WTC11 (cell line): ENCODE measurements around the gene ENOX2. TPM values are rescaled to one million over a fixed set of nuclear protein-coding genes. Genes with fewer than 3 reads are reported as not detected.
A peak's percentile ranks its signal among the peaks of the same experiment; 100 is the strongest.

Experiments
- ATAC-seq: fragments of 200-7000 bp; cut with Tn5 transposase; 2 replicates; pipeline ENCODE4 v1.10.0; 2021; ENCODE audit warnings: mild to moderate bottlenecking, moderate library complexity
- Bru-seq: library from RNA; stranded (reverse); fragments of 400-500 nt; gene quantifications from one replicate; lab custom pipeline; 2021; lab: Mats Ljungman, UMichigan
- CTCF ChIA-PET: fragments of 300-600 bp; sonication (Branson Sonifier 250); formaldehyde crosslinking; loops from one replicate; lab custom pipeline; 2021; ENCODE audit warnings: antibody characterized with exemption; lab: Charles Lee
- POLR2A ChIA-PET: fragments of 350-600 bp; sonication (Branson Sonifier 250); formaldehyde crosslinking; loops from one replicate; lab custom pipeline; 2021; ENCODE audit warnings: antibody characterized with exemption; lab: Charles Lee
- DNase-seq: peaks from one replicate; pipeline ENCODE4 v3.0.0; 2021; ENCODE audit warnings: low spot score
- H3K27ac Mint-ChIP-seq: 2 replicates; pipeline ENCODE4 v1.8.0; 2021; ENCODE audit warnings: mixed read lengths
- H3K27me3 Mint-ChIP-seq: 2 replicates; pipeline ENCODE4 v1.8.0; 2021; ENCODE audit warnings: low read depth, mild to moderate bottlenecking, moderate library complexity, mixed read lengths
- H3K36me3 Mint-ChIP-seq: 2 replicates; pipeline ENCODE4 v1.8.0; 2021; ENCODE audit warnings: mixed read lengths
- H3K4me1 Mint-ChIP-seq: 2 replicates; pipeline ENCODE4 v1.8.0; 2022; ENCODE audit warnings: mixed read lengths
- H3K4me3 Mint-ChIP-seq: 2 replicates; pipeline ENCODE4 v1.8.0; 2021; ENCODE audit warnings: mild to moderate bottlenecking, moderate library complexity, mixed read lengths
- H3K9me3 Mint-ChIP-seq: 2 replicates; pipeline ENCODE4 v1.8.0; 2021; ENCODE audit warnings: mixed read lengths
- CBFB ChIP-seq: sonication (generic); formaldehyde crosslinking; IDR thresholded peaks from 2 replicates; pipeline ENCODE4 v1.8.1; 2022; ENCODE audit warnings: mild to moderate bottlenecking, low read depth, missing genetic modification reagents
- CTCF ChIP-seq: fragments of 200-600 bp; IDR thresholded peaks from 2 replicates; pipeline ENCODE4 v1.8.0; 2022; ENCODE audit warnings: antibody characterized with exemption
- FOXK1 ChIP-seq: sonication (generic); formaldehyde crosslinking; IDR thresholded peaks from 2 replicates; pipeline ENCODE4 v1.8.0; 2022; ENCODE audit warnings: mild to moderate bottlenecking, moderate library complexity, missing genetic modification reagents
- GABPB1 ChIP-seq: sonication (generic); formaldehyde crosslinking; IDR thresholded peaks from 2 replicates; pipeline ENCODE4 v1.8.1; 2023; ENCODE audit warnings: mild to moderate bottlenecking, missing genetic modification reagents
- HMGA2 ChIP-seq: fragments of 250-450 bp; sonication (Bioruptor Pico); IDR thresholded peaks from 2 replicates; pipeline ENCODE4 v1.4.0; 2021; ENCODE audit warnings: mild to moderate bottlenecking, moderate library complexity
- JUN ChIP-seq: sonication (generic); formaldehyde crosslinking; IDR thresholded peaks from 2 replicates; pipeline ENCODE4 v1.8.0; 2023; ENCODE audit warnings: mild to moderate bottlenecking, missing genetic modification reagents
- MYBL2 ChIP-seq: sonication (generic); formaldehyde crosslinking; IDR thresholded peaks from 2 replicates; pipeline ENCODE4 v1.8.1; 2023; ENCODE audit warnings: mild to moderate bottlenecking, moderate library complexity, missing genetic modification reagents
- NFYB ChIP-seq: sonication (generic); formaldehyde crosslinking; conservative IDR thresholded peaks from 2 replicates; pipeline ENCODE4 v1.8.0; 2022; ENCODE audit warnings: low read depth, missing genetic modification reagents
- NR2C2 ChIP-seq: sonication (generic); formaldehyde crosslinking; IDR thresholded peaks from 2 replicates; pipeline ENCODE4 v1.8.0; 2022; ENCODE audit warnings: mild to moderate bottlenecking, missing genetic modification reagents
- OVOL2 ChIP-seq: fragments of 250-450 bp; sonication (Bioruptor Pico); IDR thresholded peaks from 2 replicates; pipeline ENCODE4 v1.9.0; 2021; ENCODE audit warnings: mild to moderate bottlenecking, borderline replicate concordance
- RELA ChIP-seq: sonication (generic); formaldehyde crosslinking; IDR thresholded peaks from 2 replicates; pipeline ENCODE4 v1.8.1; 2022; ENCODE audit warnings: missing genetic modification reagents, mild to moderate bottlenecking, borderline replicate concordance
- RORB ChIP-seq: fragments of 250-450 bp; sonication (Bioruptor Pico); IDR thresholded peaks from 2 replicates; pipeline ENCODE4 v1.9.0; 2021; ENCODE audit warnings: mild to moderate bottlenecking
- SMAD3 ChIP-seq: sonication (generic); formaldehyde crosslinking; IDR thresholded peaks from 2 replicates; pipeline ENCODE4 v1.8.0; 2022; ENCODE audit warnings: missing genetic modification reagents, mild to moderate bottlenecking, borderline replicate concordance
- SP1 ChIP-seq: sonication (generic); formaldehyde crosslinking; conservative IDR thresholded peaks from 2 replicates; pipeline ENCODE4 v1.8.1; 2022; ENCODE audit warnings: missing genetic modification reagents
- ZNF425 ChIP-seq: fragments of 250-450 bp; sonication (Bioruptor Pico); conservative IDR thresholded peaks from 2 replicates; pipeline ENCODE4 v1.9.0; 2021; ENCODE audit warnings: mild to moderate bottlenecking
- long read RNA-seq, 3 experiments: library from RNA in 1 of 3; library from capped mRNA in 1 of 3; library from polyadenylated mRNA in 1 of 3; unstranded in 2 of 3; stranded (forward) in 1 of 3; transcript quantifications; one replicate each; pipeline ENCODE4 v2.0.0, GENCODE V29; 2021
- total RNA-seq: library from RNA; stranded (reverse); gene quantifications from 3 replicates; pipeline ENCODE4 v1.2.3, GENCODE V29; 2021
- TF ChIP-seq, protein P1 (sequence below): sonication (generic); formaldehyde crosslinking; IDR thresholded peaks from 2 replicates; pipeline ENCODE4 v1.8.1; 2022; ENCODE audit warnings: mild to moderate bottlenecking, missing genetic modification reagents, moderate library complexity, borderline replicate concordance
- TF ChIP-seq, protein P2 (sequence below): fragments of 250-450 bp; sonication (Bioruptor Pico); IDR thresholded peaks from 2 replicates; pipeline ENCODE4 v2.1.2; 2022; ENCODE audit warnings: mild to moderate bottlenecking, moderate library complexity
- TF ChIP-seq, protein P3 (sequence below): sonication (generic); formaldehyde crosslinking; IDR thresholded peaks from 2 replicates; pipeline ENCODE4 v1.8.1; 2022; ENCODE audit warnings: missing genetic modification reagents, borderline replicate concordance
- TF ChIP-seq, protein P4 (sequence below): sonication (generic); formaldehyde crosslinking; IDR thresholded peaks from 2 replicates; pipeline ENCODE4 v1.8.0; 2023; ENCODE audit warnings: missing genetic modification reagents, mild to moderate bottlenecking, borderline replicate concordance

Gene ENOX2, protein sequence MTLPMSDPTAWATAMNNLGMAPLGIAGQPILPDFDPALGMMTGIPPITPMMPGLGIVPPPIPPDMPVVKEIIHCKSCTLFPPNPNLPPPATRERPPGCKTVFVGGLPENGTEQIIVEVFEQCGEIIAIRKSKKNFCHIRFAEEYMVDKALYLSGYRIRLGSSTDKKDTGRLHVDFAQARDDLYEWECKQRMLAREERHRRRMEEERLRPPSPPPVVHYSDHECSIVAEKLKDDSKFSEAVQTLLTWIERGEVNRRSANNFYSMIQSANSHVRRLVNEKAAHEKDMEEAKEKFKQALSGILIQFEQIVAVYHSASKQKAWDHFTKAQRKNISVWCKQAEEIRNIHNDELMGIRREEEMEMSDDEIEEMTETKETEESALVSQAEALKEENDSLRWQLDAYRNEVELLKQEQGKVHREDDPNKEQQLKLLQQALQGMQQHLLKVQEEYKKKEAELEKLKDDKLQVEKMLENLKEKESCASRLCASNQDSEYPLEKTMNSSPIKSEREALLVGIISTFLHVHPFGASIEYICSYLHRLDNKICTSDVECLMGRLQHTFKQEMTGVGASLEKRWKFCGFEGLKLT
- total RNA-seq (9.5 to 13.8 TPM (median 11.7 TPM) in 3 replicates), Bru-seq, nascent RNA (percentile 51 among the genes with signal in this experiment)
- long read RNA-seq, experiment 1, full-length matches to known transcripts = 31 of 59 reads
- long read RNA-seq, experiment 1, partial matches to known transcripts = 4 of 59 reads
- long read RNA-seq, experiment 1, other reads (novel, unspliced or antisense) = 24 of 59 reads
- long read RNA-seq, experiment 2, full-length matches to known transcripts = 3 of 9 reads
- long read RNA-seq, experiment 2, partial matches to known transcripts = 2 of 9 reads
- long read RNA-seq, experiment 2, other reads (novel, unspliced or antisense) = 4 of 9 reads
- long read RNA-seq, experiment 3, full-length matches to known transcripts = 3 of 6 reads
- long read RNA-seq, experiment 3, partial matches to known transcripts = 0 of 6 reads
- long read RNA-seq, experiment 3, other reads (novel, unspliced or antisense) = 3 of 6 reads

DNA sequence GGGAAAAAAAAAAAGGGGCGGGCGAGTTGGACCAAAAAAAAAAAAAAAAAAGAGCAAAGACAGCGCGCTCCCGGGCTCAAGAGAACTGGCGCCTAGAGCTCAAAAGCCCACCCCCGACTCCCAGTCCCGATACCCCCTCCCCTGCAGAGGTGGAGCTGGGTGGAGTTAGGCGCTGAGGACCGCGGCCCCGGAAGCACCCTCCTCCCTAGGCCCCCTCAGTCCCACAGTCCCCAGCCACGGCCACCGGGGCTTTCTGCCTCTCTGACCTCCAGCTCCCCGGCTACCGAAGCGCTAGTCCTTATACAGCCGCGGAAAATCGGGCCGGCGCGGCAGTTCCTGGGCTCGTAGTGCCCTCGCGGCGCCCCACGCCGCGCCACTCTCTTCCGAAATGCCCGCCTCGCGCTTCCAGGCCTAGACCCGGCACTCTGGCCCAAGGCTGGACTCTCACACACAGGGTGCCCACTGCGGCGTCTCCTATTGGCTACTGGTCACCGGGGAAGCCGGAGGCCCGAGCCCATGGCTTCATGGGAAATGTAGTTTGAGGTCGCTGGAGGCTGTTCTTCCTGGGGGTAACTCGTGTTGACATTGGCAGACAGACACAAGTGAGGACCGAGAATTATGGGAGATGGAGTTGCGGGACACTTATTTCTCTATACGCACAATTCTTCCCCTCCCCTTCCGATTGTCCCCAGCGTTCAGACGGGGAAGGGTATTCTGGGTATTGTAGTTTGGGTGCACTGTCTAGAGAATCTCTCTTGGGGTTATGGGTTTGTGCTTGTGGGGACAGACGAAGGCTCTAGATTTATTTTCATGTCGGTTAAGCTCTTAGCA is at the start of gene ENOX2:
Gene ENOX2, minus strand, starts transcription at position 427 of the 831 bp plus-strand sequence. CDS start 199,993 bp downstream, outside the sequence.
- ATAC-seq (peak; percentile 97), DNase-seq (peak; percentile 87)
- Mint-ChIP-seq H3K9me3 (no peaks in the 10 kb centered on the region), H3K4me1 (peaks cover 5% of the 10 kb centered on the region; the same call in 1 of the 2 replicates), H3K36me3 (no peaks in the 10 kb centered on the region), H3K27me3 (peaks cover 4% of the 10 kb centered on the region), H3K27ac (peak within 1 kb of the TSS; percentile 89), H3K4me3 (no peak within 1 kb of the TSS)
- ChIA-PET CTCF (interaction anchor here (0.7 to 1.8 kb wide), 3 partner anchors 14 to 347 kb away, joined by 3 to 11 read pairs (median 9); no protein-coding TSS in a partner anchor), POLR2A (interaction anchor here (0.6 kb wide), 2 partner anchors 294 to 591 kb away, joined by 4 read pairs; no protein-coding TSS in a partner anchor)
- TF ChIP-seq, protein P1, sequence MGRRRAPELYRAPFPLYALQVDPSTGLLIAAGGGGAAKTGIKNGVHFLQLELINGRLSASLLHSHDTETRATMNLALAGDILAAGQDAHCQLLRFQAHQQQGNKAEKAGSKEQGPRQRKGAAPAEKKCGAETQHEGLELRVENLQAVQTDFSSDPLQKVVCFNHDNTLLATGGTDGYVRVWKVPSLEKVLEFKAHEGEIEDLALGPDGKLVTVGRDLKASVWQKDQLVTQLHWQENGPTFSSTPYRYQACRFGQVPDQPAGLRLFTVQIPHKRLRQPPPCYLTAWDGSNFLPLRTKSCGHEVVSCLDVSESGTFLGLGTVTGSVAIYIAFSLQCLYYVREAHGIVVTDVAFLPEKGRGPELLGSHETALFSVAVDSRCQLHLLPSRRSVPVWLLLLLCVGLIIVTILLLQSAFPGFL = no peak
- TF ChIP-seq NR2C2 (CRISPR knock-in tag) (no peak), CBFB (CRISPR knock-in tag) (no peak), SMAD3 (no peak), GABPB1 (CRISPR knock-in tag) (peak; percentile 33), ZNF425 (CRISPR knock-in tag) (no peak), OVOL2 (CRISPR knock-in tag) (no peak), CTCF (no peak), SP1 (0 out of 2 replicates have a peak, but pooled peaks have one; percentile 14), MYBL2 (CRISPR knock-in tag) (no peak), HMGA2 (CRISPR knock-in tag) (no peak), JUN (CRISPR knock-in tag) (no peak), FOXK1 (CRISPR knock-in tag) (0 out of 2 replicates have a peak, but pooled peaks have one; percentile 41), RORB (CRISPR knock-in tag) (no peak), NFYB (peak; percentile 45), RELA (CRISPR knock-in tag) (no peak)
- TF ChIP-seq, protein P2, sequence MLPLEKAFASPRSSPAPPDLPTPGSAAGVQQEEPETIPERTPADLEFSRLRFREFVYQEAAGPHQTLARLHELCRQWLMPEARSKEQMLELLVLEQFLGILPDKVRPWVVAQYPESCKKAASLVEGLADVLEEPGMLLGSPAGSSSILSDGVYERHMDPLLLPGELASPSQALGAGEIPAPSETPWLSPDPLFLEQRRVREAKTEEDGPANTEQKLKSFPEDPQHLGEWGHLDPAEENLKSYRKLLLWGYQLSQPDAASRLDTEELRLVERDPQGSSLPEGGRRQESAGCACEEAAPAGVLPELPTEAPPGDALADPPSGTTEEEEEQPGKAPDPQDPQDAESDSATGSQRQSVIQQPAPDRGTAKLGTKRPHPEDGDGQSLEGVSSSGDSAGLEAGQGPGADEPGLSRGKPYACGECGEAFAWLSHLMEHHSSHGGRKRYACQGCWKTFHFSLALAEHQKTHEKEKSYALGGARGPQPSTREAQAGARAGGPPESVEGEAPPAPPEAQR (CRISPR knock-in tag) = no peak
- TF ChIP-seq, protein P3, sequence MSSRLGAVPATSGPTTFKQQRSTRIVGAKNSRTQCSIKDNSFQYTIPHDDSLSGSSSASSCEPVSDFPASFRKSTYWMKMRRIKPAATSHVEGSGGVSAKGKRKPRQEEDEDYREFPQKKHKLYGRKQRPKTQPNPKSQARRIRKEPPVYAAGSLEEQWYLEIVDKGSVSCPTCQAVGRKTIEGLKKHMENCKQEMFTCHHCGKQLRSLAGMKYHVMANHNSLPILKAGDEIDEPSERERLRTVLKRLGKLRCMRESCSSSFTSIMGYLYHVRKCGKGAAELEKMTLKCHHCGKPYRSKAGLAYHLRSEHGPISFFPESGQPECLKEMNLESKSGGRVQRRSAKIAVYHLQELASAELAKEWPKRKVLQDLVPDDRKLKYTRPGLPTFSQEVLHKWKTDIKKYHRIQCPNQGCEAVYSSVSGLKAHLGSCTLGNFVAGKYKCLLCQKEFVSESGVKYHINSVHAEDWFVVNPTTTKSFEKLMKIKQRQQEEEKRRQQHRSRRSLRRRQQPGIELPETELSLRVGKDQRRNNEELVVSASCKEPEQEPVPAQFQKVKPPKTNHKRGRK (CRISPR knock-in tag) = no peak
- TF ChIP-seq, protein P4, sequence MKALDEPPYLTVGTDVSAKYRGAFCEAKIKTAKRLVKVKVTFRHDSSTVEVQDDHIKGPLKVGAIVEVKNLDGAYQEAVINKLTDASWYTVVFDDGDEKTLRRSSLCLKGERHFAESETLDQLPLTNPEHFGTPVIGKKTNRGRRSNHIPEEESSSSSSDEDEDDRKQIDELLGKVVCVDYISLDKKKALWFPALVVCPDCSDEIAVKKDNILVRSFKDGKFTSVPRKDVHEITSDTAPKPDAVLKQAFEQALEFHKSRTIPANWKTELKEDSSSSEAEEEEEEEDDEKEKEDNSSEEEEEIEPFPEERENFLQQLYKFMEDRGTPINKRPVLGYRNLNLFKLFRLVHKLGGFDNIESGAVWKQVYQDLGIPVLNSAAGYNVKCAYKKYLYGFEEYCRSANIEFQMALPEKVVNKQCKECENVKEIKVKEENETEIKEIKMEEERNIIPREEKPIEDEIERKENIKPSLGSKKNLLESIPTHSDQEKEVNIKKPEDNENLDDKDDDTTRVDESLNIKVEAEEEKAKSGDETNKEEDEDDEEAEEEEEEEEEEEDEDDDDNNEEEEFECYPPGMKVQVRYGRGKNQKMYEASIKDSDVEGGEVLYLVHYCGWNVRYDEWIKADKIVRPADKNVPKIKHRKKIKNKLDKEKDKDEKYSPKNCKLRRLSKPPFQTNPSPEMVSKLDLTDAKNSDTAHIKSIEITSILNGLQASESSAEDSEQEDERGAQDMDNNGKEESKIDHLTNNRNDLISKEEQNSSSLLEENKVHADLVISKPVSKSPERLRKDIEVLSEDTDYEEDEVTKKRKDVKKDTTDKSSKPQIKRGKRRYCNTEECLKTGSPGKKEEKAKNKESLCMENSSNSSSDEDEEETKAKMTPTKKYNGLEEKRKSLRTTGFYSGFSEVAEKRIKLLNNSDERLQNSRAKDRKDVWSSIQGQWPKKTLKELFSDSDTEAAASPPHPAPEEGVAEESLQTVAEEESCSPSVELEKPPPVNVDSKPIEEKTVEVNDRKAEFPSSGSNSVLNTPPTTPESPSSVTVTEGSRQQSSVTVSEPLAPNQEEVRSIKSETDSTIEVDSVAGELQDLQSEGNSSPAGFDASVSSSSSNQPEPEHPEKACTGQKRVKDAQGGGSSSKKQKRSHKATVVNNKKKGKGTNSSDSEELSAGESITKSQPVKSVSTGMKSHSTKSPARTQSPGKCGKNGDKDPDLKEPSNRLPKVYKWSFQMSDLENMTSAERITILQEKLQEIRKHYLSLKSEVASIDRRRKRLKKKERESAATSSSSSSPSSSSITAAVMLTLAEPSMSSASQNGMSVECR (CRISPR knock-in tag) = no peak
